BJ (cell line): Measurements from ENCODE around the gene ZNF782. TPM values are rescaled to one million over a fixed set of nuclear protein-coding genes. Genes with fewer than 3 reads are reported as not detected.

ENCODE experiments used
- CTCF ChIA-PET: fragments of 350-600 bp; formaldehyde crosslinking; extraction: SDS; loops from one replicate; lab custom pipeline; 2021; ENCODE audit warnings: antibody characterized with exemption, inconsistent platforms; lab: Yijun Ruan, JAX
- POLR2A ChIA-PET: fragments of 300-600 bp; sonication (Branson Sonifier 250); formaldehyde crosslinking; extraction: SDS; loops from one replicate; lab custom pipeline; 2021; ENCODE audit warnings: antibody characterized with exemption; lab: Charles Lee
- DNase-seq: peaks from one replicate; pipeline ENCODE4 v3.0.0-alpha.2; 2011; ENCODE audit warnings: low read depth
- H3K27me3 ChIP-seq: 2 replicates; pipeline ENCODE4 v1.6.0; 2011; ENCODE audit warnings: low read length; ENCODE audit not compliant: control insufficient read depth, insufficient read depth
- H3K36me3 ChIP-seq: 2 replicates; pipeline ENCODE4 v1.5.1; 2011; ENCODE audit warnings: low read length; ENCODE audit not compliant: control insufficient read depth, insufficient read depth
- H3K4me3 ChIP-seq: 2 replicates; pipeline ENCODE4 v1.5.1; 2011; ENCODE audit warnings: low read depth, mild to moderate bottlenecking, control low read depth, low read length
- polyA plus RNA-seq: library from polyadenylated mRNA; depleted of rRNA; stranded (reverse); fragments of >200 nt; gene quantifications from 2 replicates; pipeline ENCODE4 v1.2.3, GENCODE V29; 2011; rRNA removed
- TF ChIP-seq, protein P1 (sequence below): IDR thresholded peaks from 2 replicates; pipeline ENCODE4 v1.5.1; 2011; ENCODE audit warnings: low read depth, mild to moderate bottlenecking, control low read depth, inconsistent platforms, low read length, moderate library complexity; ENCODE audit not compliant: insufficient read depth

ZNF782 gene
- polyA plus RNA-seq, 1 experiment: 0.96 TPM

- H3K36me3 ChIP-seq: 0 out of 2 replicates have a peak, but pooled peaks cover 1% of the 10 kb centered on the region
- TF ChIP-seq, protein P1, sequence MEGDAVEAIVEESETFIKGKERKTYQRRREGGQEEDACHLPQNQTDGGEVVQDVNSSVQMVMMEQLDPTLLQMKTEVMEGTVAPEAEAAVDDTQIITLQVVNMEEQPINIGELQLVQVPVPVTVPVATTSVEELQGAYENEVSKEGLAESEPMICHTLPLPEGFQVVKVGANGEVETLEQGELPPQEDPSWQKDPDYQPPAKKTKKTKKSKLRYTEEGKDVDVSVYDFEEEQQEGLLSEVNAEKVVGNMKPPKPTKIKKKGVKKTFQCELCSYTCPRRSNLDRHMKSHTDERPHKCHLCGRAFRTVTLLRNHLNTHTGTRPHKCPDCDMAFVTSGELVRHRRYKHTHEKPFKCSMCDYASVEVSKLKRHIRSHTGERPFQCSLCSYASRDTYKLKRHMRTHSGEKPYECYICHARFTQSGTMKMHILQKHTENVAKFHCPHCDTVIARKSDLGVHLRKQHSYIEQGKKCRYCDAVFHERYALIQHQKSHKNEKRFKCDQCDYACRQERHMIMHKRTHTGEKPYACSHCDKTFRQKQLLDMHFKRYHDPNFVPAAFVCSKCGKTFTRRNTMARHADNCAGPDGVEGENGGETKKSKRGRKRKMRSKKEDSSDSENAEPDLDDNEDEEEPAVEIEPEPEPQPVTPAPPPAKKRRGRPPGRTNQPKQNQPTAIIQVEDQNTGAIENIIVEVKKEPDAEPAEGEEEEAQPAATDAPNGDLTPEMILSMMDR: no peak
- DNase-seq: no peak
- H3K27me3 ChIP-seq: no peaks in the 10 kb centered on the region
- peak overlapping the region; percentile 68 for H3K4me3 ChIP-seq
- POLR2A ChIA-PET: interaction anchor here (0.6 kb wide), 1 partner anchor 1461 kb away, joined by 8 read pairs; no protein-coding TSS in a partner anchor
- CTCF ChIA-PET: no interaction called here
Measured at GRCh38 chr9:96777426-96777864, 76.9 kb downstream of the ZNF782 start.

GRCh38 chr9:96771124-96771523 lies 83.2 kb downstream of the ZNF782 start:
- POLR2A ChIA-PET: no interaction called here
- DNase-seq: no peak
- peaks cover 1% of the 10 kb centered on the region; the same call in 1 of the 2 replicates for H3K36me3 ChIP-seq
- H3K27me3 ChIP-seq: no peaks in the 10 kb centered on the region
- TF ChIP-seq, protein P1: no peak
- CTCF ChIA-PET: no interaction called here
- no peak overlapping the region for H3K4me3 ChIP-seq

DNA sequence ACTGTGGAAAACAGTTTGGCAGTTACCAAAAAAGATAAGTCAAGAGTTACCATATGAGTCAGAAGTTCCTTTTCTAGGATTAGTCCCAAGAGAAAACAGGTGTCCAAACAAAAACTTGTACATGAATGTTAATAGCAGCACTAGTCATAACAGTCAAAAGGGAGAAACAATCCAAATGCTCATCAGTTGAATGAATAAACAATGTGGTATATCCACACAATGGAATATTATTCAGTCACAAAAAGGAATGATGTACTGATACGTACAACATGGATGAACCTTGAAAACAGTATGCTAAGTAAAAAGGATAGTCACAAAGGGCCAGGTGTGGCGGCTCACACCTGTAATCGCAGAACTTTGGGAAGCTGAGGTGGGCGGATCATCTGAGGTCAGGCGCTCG lies 84.3 kb downstream of the ZNF782 start:
- TF ChIP-seq, protein P1: no peak
- peaks cover 1% of the 10 kb centered on the region; the same call in 1 of the 2 replicates for H3K36me3 ChIP-seq
- POLR2A ChIA-PET: no interaction called here
- no peaks in the 10 kb centered on the region for H3K27me3 ChIP-seq
- CTCF ChIA-PET: no interaction called here
- H3K4me3 ChIP-seq: no peak overlapping the region
- no peak for DNase-seq

Other genes starting within 250 kb of the ZNF782 start
- 12.1 and 13.9 TPM in 2 replicates for gene CDC14B, start 234.7 kb downstream of the ZNF782 start, polyA plus RNA-seq
- 10.6 and 13.1 TPM in 2 replicates for gene PRXL2C, start 199.2 kb downstream of the ZNF782 start, polyA plus RNA-seq
- 5.9 and 7.6 TPM in 2 replicates for gene ZNF510, start 76.4 kb downstream of the ZNF782 start, polyA plus RNA-seq
- not detected in 2 replicates for gene NUTM2G, start 74.3 kb upstream of the ZNF782 start, polyA plus RNA-seq
- gene CTSV, start 184.6 kb upstream of the ZNF782 start, polyA plus RNA-seq: 0.32 and 0.47 TPM in 2 replicates